Osteocyte (in vitro differentiated cells): ENCODE data around the gene SLC2A14. TPM values are rescaled to one million over a fixed set of nuclear protein-coding genes. Genes with fewer than 3 reads are reported as not detected.
"Not testable (repeated sequence)": the region's sequence is repeated elsewhere in the genome, so short reads cannot be mapped to it uniquely, and the experiment has no call there.

ENCODE experiments used
- DNase-seq: peaks from one replicate; pipeline ENCODE4 v3.0.0; 2021; ENCODE audit warnings: mixed read lengths; ENCODE audit not compliant: unreplicated experiment; ENCODE audit errors: extremely low spot score
- H3K27ac Mint-ChIP-seq: one replicate; pipeline ENCODE4 v1.8.0; 2021; ENCODE audit warnings: mild to moderate bottlenecking, mixed read lengths; ENCODE audit not compliant: unreplicated experiment
- H3K27me3 Mint-ChIP-seq: one replicate; pipeline ENCODE4 v1.8.0; 2021; ENCODE audit warnings: mixed read lengths; ENCODE audit not compliant: unreplicated experiment
- H3K36me3 Mint-ChIP-seq: one replicate; pipeline ENCODE4 v1.8.0; 2021; ENCODE audit warnings: mixed read lengths; ENCODE audit not compliant: unreplicated experiment
- H3K4me1 Mint-ChIP-seq: one replicate; pipeline ENCODE4 v1.8.0; 2021; ENCODE audit warnings: mixed read lengths; ENCODE audit not compliant: unreplicated experiment
- H3K4me3 Mint-ChIP-seq: one replicate; pipeline ENCODE4 v1.8.0; 2021; ENCODE audit warnings: mild to moderate bottlenecking, moderate library complexity, mixed read lengths; ENCODE audit not compliant: unreplicated experiment
- H3K9me3 Mint-ChIP-seq: one replicate; pipeline ENCODE4 v1.8.0; 2021; ENCODE audit warnings: mixed read lengths; ENCODE audit not compliant: unreplicated experiment
- CTCF ChIP-seq: fragments of 200-600 bp; sonication (generic); IDR thresholded peaks from 2 replicates; pipeline ENCODE4 v1.5.0; 2021; ENCODE audit warnings: antibody characterized with exemption, mild to moderate bottlenecking, moderate library complexity
- total RNA-seq: library from RNA; stranded (reverse); gene quantifications from 2 replicates; pipeline ENCODE4 v1.2.1, GENCODE V29; 2021

Gene SLC2A14
- total RNA-seq, 1 donor from 2014 or later: 1.9 TPM

- TF ChIP-seq CTCF: no peak
- H3K27me3 Mint-ChIP-seq: no peaks in the 10 kb centered on the region
- H3K36me3 Mint-ChIP-seq: no peaks in the 10 kb centered on the region
Measured at GRCh38 chr12:7837366-7837765, 35.3 kb downstream of the SLC2A14 start.

GRCh38 chr12:7835766-7836165, 36.9 kb downstream of the SLC2A14 start:
- no peak overlapping the region for H3K27ac Mint-ChIP-seq

More at GRCh38 chr12:7837366-7837765, 35.3 kb downstream of the SLC2A14 start:
- Mint-ChIP-seq H3K9me3 (no peaks in the 10 kb centered on the region), H3K27ac (no peak overlapping the region), H3K4me3 (no peak overlapping the region), H3K4me1 (no peaks in the 10 kb centered on the region)
- DNase-seq: no peak

DNA sequence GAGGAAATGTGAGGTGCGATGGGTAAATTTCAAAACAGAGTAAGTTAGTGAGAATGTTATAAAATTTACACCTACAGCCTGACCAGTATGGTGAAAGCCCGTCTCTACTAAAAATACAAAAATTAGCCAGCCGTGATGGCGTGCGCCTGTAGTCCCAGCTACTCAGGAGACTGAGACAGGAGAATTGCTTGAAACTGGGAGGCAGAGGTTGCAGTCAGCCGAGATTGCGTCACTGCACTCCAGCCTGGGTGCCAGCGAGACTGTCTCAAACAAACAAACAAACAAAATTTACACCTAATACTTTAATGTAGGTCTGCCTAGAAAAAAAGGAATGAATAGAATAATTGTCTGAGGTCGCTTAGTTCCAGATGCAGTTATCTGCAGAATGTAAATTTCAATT, 37.6 kb downstream of the SLC2A14 start:
- no peaks in the 10 kb centered on the region for H3K36me3 Mint-ChIP-seq
- H3K27ac Mint-ChIP-seq: no peak overlapping the region
- no peaks in the 10 kb centered on the region for H3K9me3 Mint-ChIP-seq
- no peak for DNase-seq
- no peak for TF ChIP-seq CTCF
- H3K27me3 Mint-ChIP-seq: no peaks in the 10 kb centered on the region
- no peak overlapping the region for H3K4me3 Mint-ChIP-seq
- no peaks in the 10 kb centered on the region for H3K4me1 Mint-ChIP-seq

More at GRCh38 chr12:7835766-7836165, 36.9 kb downstream of the SLC2A14 start:
- no peaks in the 10 kb centered on the region for H3K27me3 Mint-ChIP-seq
- no peak overlapping the region for H3K4me3 Mint-ChIP-seq
- no peak for DNase-seq
- no peaks in the 10 kb centered on the region for H3K4me1 Mint-ChIP-seq
- H3K36me3 Mint-ChIP-seq: no peaks in the 10 kb centered on the region
- H3K9me3 Mint-ChIP-seq: no peaks in the 10 kb centered on the region
- no peak for TF ChIP-seq CTCF

- no peak overlapping the region for H3K27ac Mint-ChIP-seq
- no peak overlapping the region for H3K4me3 Mint-ChIP-seq
- H3K36me3 Mint-ChIP-seq: no peaks in the 10 kb centered on the region
- TF ChIP-seq CTCF: no peak
- H3K27me3 Mint-ChIP-seq: no peaks in the 10 kb centered on the region
- DNase-seq: no peak
- no peaks in the 10 kb centered on the region for H3K9me3 Mint-ChIP-seq
- no peaks in the 10 kb centered on the region for H3K4me1 Mint-ChIP-seq
Measured at GRCh38 chr12:7834701-7835100, 38.0 kb downstream of the SLC2A14 start.

DNA sequence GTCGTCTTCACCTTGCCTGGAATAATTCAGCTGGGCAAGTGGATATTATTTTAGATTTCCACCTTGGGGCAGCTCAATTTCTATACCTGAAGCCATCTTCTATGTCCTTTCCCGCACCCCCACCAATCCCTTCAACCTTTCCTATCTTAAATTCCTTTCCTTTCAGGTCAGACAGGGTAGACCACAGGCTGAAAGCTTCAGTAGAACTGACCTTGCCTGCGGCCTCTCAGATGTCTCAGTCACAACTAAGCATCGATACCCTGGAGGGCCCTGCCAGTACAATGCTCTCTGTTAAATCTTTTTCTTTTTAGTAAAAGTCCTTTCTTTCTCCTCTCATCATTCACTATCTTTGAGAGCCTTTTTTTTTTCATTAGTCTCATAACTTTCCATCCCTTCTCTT, 38.9 kb downstream of the SLC2A14 start:
- no peaks in the 10 kb centered on the region for H3K27me3 Mint-ChIP-seq
- no peaks in the 10 kb centered on the region for H3K9me3 Mint-ChIP-seq
- H3K36me3 Mint-ChIP-seq: no peaks in the 10 kb centered on the region
- H3K4me3 Mint-ChIP-seq: no peak overlapping the region
- H3K27ac Mint-ChIP-seq: no peak overlapping the region
- H3K4me1 Mint-ChIP-seq: no peaks in the 10 kb centered on the region
- TF ChIP-seq CTCF: no peak
- DNase-seq: no peak

DNA sequence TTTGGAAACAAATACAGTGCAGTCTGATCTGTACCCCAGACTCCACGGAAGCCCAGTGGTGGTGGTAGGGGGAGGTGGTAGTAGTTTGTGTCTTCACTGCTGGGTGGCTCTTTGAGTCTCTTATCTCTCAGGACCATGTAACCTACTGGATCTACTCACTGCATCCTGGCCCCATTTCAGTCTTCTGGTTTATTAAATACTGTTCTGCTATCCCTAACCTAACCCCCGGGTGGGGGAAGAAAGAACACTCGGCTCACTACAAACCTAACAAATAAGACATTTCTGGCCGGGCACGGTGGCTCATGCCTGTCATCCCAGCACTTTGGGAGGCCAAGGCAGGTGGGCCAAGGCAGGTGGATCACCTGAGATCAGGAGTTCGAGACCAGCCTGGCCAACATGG, 39.5 kb downstream of the SLC2A14 start:
- H3K36me3 Mint-ChIP-seq, H3K4me1 Mint-ChIP-seq, H3K27me3 Mint-ChIP-seq, H3K27ac Mint-ChIP-seq, DNase-seq, H3K4me3 Mint-ChIP-seq, H3K9me3 Mint-ChIP-seq: not testable (repeated sequence)
